ENCODE measurements around the gene SOBP. TPM values are rescaled to one million over a fixed set of nuclear protein-coding genes. Genes with fewer than 3 reads are reported as not detected.

Gene SOBP
- total RNA-seq, 1 donor from 2014 or later, result 5.4 TPM

DNA sequence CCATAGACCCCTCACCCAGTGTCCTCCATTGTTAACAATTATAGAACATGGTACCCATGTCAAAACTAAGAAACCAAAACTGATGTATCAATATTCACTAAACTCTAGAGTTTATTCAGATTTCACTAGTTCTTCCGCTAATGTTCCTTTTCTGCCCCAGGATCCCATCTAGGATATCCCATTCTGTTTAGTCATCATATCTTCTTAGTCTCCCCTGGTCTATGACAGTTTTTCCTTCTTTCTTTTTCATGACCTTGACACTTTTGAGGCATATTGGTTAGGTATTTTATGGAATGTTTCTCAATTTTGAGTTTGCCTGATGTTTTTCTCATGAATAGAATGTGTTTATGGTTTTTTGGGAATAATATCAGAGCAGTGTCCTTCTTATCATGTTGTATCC, 187.5 kb downstream of the SOBP start:
- Histone ChIP-seq H3K27ac (no peak overlapping the region), H3K9me3 (no peaks in the 10 kb centered on the region), H3K4me1 (no peaks in the 10 kb centered on the region), H3K4me3 (no peak overlapping the region), H3K36me3 (no peaks in the 10 kb centered on the region), H3K27me3 (no peaks in the 10 kb centered on the region)
- DNase-seq (ENCODE audit: low spot score in 2 of 2), result no peak
- intact Hi-C loops (cut with DNase I), result no loop called here
- TF ChIP-seq, protein P1, sequence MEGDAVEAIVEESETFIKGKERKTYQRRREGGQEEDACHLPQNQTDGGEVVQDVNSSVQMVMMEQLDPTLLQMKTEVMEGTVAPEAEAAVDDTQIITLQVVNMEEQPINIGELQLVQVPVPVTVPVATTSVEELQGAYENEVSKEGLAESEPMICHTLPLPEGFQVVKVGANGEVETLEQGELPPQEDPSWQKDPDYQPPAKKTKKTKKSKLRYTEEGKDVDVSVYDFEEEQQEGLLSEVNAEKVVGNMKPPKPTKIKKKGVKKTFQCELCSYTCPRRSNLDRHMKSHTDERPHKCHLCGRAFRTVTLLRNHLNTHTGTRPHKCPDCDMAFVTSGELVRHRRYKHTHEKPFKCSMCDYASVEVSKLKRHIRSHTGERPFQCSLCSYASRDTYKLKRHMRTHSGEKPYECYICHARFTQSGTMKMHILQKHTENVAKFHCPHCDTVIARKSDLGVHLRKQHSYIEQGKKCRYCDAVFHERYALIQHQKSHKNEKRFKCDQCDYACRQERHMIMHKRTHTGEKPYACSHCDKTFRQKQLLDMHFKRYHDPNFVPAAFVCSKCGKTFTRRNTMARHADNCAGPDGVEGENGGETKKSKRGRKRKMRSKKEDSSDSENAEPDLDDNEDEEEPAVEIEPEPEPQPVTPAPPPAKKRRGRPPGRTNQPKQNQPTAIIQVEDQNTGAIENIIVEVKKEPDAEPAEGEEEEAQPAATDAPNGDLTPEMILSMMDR (IDR thresholded peaks at IDR 0.05), result no peak

DNA sequence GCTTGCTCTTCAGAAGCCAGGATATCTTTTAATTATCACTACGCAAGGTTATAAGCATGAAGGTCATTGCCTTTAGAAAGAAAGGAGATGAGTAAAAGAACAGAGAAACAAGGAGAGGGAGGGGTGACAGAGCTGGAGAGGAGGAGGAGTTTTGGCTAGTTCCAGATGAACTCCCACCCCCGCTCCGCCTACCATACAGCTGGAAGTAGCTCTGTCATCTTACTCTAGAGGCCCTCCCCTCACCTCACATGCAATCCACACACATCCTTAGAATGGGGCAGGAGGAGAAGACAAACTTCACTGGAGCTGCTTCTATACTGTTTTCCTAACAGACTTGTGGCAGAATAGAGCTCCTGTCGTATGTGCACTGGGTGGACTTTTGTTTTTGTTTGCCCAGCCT, 189.5 kb downstream of the SOBP start:
- Histone ChIP-seq H3K4me3 (no peak overlapping the region), H3K4me1 (no peaks in the 10 kb centered on the region), H3K27me3 (no peaks in the 10 kb centered on the region), H3K27ac (no peak overlapping the region), H3K9me3 (no peaks in the 10 kb centered on the region), H3K36me3 (no peaks in the 10 kb centered on the region)
- intact Hi-C loops (cut with DNase I), result no loop called here
- TF ChIP-seq, protein P1 (IDR thresholded peaks at IDR 0.05), result no peak
- DNase-seq (ENCODE audit: low spot score in 2 of 2), result no peak

DNA sequence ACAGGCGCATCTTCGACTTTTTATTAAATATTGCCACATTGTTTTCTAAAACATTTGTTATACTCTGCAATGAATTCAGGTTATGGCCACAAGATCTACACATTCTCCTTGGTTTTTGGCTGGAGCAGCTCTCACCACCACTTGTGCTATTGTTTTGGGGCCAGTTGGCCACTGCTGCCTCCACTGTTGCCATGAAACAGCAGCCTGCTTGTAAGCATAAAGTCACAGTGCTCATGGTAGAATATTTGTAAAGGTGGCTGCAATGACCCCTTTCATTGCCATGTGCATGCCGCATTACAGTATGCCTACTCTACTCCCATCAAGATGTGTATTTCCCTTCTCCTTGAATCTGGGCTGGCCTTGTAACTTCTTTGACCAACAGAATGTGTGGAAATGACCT, 192.8 kb downstream of the SOBP start:
- intact Hi-C loops (cut with DNase I), result no loop called here
- H3K27ac ChIP-seq, result no peak overlapping the region
- no peaks in the 10 kb centered on the region for H3K9me3 ChIP-seq
- no peaks in the 10 kb centered on the region for H3K36me3 ChIP-seq
- TF ChIP-seq, protein P1 (IDR thresholded peaks at IDR 0.05), result no peak
- DNase-seq (ENCODE audit: low spot score in 2 of 2), result no peak
- H3K4me3 ChIP-seq, result no peak overlapping the region
- no peaks in the 10 kb centered on the region for H3K4me1 ChIP-seq
- no peaks in the 10 kb centered on the region for H3K27me3 ChIP-seq

DNA sequence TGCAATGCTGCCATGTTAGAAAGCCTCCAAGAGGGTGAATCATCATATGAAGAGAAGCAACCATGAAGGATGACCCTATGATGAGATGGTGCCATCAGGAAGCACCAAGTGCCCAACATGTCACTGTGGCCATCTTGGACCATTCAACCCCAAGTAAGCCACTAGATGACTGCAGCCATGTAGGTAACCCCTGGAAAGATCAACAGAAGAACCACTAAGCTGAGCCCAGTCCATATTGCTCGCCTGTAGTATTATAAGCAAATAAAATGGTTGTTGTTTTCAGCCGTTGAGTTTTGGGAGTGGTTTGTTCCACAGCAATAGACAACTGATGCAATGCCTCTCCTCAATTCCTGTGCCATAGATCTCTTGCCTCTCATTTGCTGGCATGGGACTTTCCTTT, 193.3 kb downstream of the SOBP start:
- intact Hi-C loops (cut with DNase I), result no loop called here

DNA sequence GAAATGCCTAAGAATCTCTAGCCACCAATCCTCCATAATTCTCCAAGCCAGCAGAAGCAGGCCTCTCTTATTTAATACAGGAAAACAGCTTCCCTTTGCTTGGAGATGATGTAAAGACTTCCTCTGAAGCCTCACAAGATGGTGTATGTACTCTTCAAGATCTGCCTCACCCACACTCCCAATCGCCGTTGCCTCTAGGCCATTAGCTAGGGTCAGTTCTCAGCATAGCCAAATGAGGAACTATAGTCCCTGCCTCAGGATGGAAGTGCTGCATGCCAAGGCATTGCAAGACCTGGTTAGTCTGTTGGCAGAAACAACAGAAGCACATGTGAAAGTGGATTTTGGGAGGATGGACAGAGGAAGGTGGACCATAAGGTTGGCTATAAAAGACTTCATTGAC, 195.1 kb downstream of the SOBP start:
- intact Hi-C loops (cut with DNase I), result no loop called here
- Histone ChIP-seq H3K4me3 (no peak overlapping the region), H3K27ac (no peak overlapping the region), H3K9me3 (no peaks in the 10 kb centered on the region), H3K36me3 (no peaks in the 10 kb centered on the region), H3K27me3 (no peaks in the 10 kb centered on the region), H3K4me1 (no peaks in the 10 kb centered on the region)
- no peak for DNase-seq (ENCODE audit: low spot score in 2 of 2)
- TF ChIP-seq, protein P1 (IDR thresholded peaks at IDR 0.05), result no peak

More for the DNA sequence above, 193.3 kb downstream of the SOBP start:
- DNase-seq (ENCODE audit: low spot score in 2 of 2), result no peak
- Histone ChIP-seq H3K4me1 (no peaks in the 10 kb centered on the region), H3K36me3 (no peaks in the 10 kb centered on the region), H3K27me3 (no peaks in the 10 kb centered on the region), H3K4me3 (no peak overlapping the region), H3K9me3 (no peaks in the 10 kb centered on the region), H3K27ac (no peak overlapping the region)
- TF ChIP-seq, protein P1 (IDR thresholded peaks at IDR 0.05), result no peak

DNA sequence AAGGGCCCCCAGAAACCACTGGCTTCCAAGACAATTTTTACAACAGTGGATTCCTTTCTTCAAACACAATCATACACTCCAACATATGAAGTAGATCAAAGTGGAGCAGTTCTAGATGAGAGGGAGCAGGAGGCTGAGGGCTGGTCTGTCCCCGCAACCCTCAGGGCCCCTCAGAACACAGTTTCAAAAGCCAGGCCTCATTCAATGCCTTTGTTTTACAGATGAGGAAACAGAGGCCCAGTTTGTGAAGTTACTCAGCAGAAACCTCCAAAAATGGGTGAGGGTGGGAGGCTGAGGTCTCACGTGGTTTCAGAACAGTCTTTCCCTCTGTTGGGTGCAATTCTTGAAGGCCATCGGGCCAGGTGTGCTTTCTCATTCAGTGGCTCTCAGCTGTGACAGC, 199.3 kb downstream of the SOBP start:
- H3K36me3 ChIP-seq, result no peaks in the 10 kb centered on the region
- no peak for DNase-seq (ENCODE audit: low spot score in 2 of 2)
- peaks cover 0 to 8% of the 10 kb centered on the region in 2 donors for H3K4me1 ChIP-seq
- TF ChIP-seq, protein P1 (IDR thresholded peaks at IDR 0.05), result no peak
- H3K27me3 ChIP-seq, result no peaks in the 10 kb centered on the region
- H3K4me3 ChIP-seq, result no peak overlapping the region
- H3K9me3 ChIP-seq, result no peaks in the 10 kb centered on the region
- H3K27ac ChIP-seq, result no peak overlapping the region
- intact Hi-C loops (cut with DNase I), result no loop called here

All from ascending aorta (tissue), 2 donors.